ENCODE data around the gene SCAPER.

DNA sequence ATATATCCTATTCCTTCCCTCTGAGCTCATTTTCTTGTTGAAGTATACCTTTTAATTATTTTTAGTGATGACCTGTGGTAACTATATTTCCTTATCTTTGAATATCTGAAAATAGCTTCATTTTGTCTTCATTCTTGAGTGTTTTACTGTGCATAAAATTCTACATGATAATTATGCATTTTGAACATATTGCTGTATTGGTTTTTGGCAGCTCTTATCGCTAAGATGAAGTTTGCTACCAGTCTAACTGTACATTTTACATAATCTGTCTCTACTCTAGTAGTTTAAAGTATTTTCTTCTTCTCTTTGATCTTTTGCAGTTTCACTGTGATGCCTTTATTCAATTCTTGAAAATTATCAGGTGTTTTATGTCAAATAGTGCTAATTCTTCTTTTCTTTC, 379.0 kb downstream of the SCAPER start:
- no peak for TF ChIP-seq POLR2A (IDR thresholded peaks at IDR 0.05; ENCODE audit: low read length)
- no peak for TF ChIP-seq GATA1 (IDR thresholded peaks at IDR 0.05; ENCODE audit: low read depth, low read length)
